ENCODE measurements around the gene KRT33A. TPM values are rescaled to one million over a fixed set of nuclear protein-coding genes. Genes with fewer than 3 reads are reported as not detected.
"Not testable (repeated sequence)": the region's sequence is repeated elsewhere in the genome, so short reads cannot be mapped to it uniquely, and the experiment has no call there.

KRT33A gene
- total RNA-seq, 1 donor from 2014 or later, result not detected

- DNase-seq (ENCODE audit: low spot score), result no peak
Observed at GRCh38 chr17:41363881-41364280, 13.3 kb upstream of the KRT33A start.

GRCh38 chr17:41360296-41360995, 9.8 kb upstream of the KRT33A start:
- DNase-seq (ENCODE audit: low spot score), result no peak

GRCh38 chr17:41354536-41354935, 3.9 kb upstream of the KRT33A start:
- no peak for DNase-seq (ENCODE audit: low spot score)

- no peak for DNase-seq (ENCODE audit: low spot score)
Observed at GRCh38 chr17:41352597-41353366, 2.2 kb upstream of the KRT33A start.

- no peak for DNase-seq (ENCODE audit: low spot score)
Observed at GRCh38 chr17:41351177-41351576, 549 bp upstream of the KRT33A start.

GRCh38 chr17:41347869-41348760, 2.5 kb downstream of the KRT33A start:
- DNase-seq (ENCODE audit: low spot score), result no peak

GRCh38 chr17:41346421-41346820, 4.2 kb downstream of the KRT33A start:
- DNase-seq (ENCODE audit: low spot score), result not testable (repeated sequence)

GRCh38 chr17:41345992-41346391, 4.6 kb downstream of the KRT33A start:
- no peak for DNase-seq (ENCODE audit: low spot score)

- DNase-seq (ENCODE audit: low spot score), result no peak
Observed at GRCh38 chr17:41343029-41343428, 7.6 kb downstream of the KRT33A start.

- DNase-seq (ENCODE audit: low spot score), result no peak
Observed at GRCh38 chr17:41340934-41341861, 9.4 kb downstream of the KRT33A start.

GRCh38 chr17:41340494-41340893, 10.1 kb downstream of the KRT33A start:
- no peak for DNase-seq (ENCODE audit: low spot score)

GRCh38 chr17:41339571-41340172, 11.0 kb downstream of the KRT33A start:
- peak; percentile 19 for DNase-seq (ENCODE audit: low spot score)

GRCh38 chr17:41338961-41339485, 11.6 kb downstream of the KRT33A start:
- peak; percentile 43 for DNase-seq (ENCODE audit: low spot score)

- DNase-seq (ENCODE audit: low spot score), result no peak
Observed at GRCh38 chr17:41335747-41336146, 14.9 kb downstream of the KRT33A start.

- DNase-seq (ENCODE audit: low spot score), result no peak
Observed at GRCh38 chr17:41334385-41335305, 16.0 kb downstream of the KRT33A start.

- DNase-seq (ENCODE audit: low spot score), result no peak
Observed at GRCh38 chr17:41333836-41334235, 16.8 kb downstream of the KRT33A start.

- no peak for DNase-seq (ENCODE audit: low spot score)
Observed at GRCh38 chr17:41333098-41333497, 17.5 kb downstream of the KRT33A start.

- no peak for DNase-seq (ENCODE audit: low spot score)
Observed at GRCh38 chr17:41332239-41332638, 18.4 kb downstream of the KRT33A start.

- DNase-seq (ENCODE audit: low spot score), result no peak
Observed at GRCh38 chr17:41331606-41332005, 19.0 kb downstream of the KRT33A start.
